HG03196 (cell line): ENCODE data around the gene CLDN25.
A peak's percentile ranks its signal among the peaks of the same experiment; 100 is the strongest.
"Not testable (repeated sequence)": the region's sequence is repeated elsewhere in the genome, so short reads cannot be mapped to it uniquely, and the experiment has no call there.

ENCODE experiments used
- ATAC-seq: cut with Tn5 transposase; IDR thresholded peaks from one replicate; pipeline ENCODE4 v1.9.1; 2021; ENCODE audit not compliant: unreplicated experiment

Gene CLDN25

GRCh38 chr11:113779496-113779895 is at the start of gene CLDN25:
CLDN25 (plus strand) TSS chr11:113779796; CDS start chr11:113779796, 0 bp downstream.
- no peak for ATAC-seq

- ATAC-seq, result no peak
Observed at GRCh38 chr11:113730887-113731726, 48.5 kb upstream of the CLDN25 start.

GRCh38 chr11:113732092-113732491 is 47.5 kb upstream of the CLDN25 start:
- no peak for ATAC-seq

GRCh38 chr11:113736323-113736722 is 43.3 kb upstream of the CLDN25 start:
- ATAC-seq, result no peak

DNA sequence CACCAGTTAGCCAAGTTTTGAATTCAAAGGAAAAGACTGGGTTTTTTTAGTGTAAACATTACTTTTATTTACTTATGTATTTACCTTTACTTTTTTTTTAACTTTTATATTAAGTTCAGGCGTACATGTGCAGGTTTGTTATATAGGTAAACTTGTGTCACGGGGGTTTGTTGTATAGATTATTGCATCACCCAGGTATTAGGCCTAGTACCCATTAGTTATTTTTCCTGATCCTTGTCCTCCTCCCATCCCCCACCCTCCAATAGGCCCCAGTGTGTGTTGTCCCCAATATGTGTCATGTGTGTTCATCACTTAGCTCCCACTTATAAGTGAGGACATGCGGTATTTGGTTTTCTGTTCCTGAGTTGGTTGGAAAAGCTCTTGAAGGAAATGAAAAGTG is 26.7 kb upstream of the CLDN25 start:
- no peak for ATAC-seq

- no peak for ATAC-seq
Observed at GRCh38 chr11:113760241-113760640, 19.4 kb upstream of the CLDN25 start.

- ATAC-seq, result not testable (repeated sequence)
Observed at GRCh38 chr11:113763040-113763439, 16.6 kb upstream of the CLDN25 start.

- no peak for ATAC-seq
Observed at GRCh38 chr11:113764527-113765219, 14.9 kb upstream of the CLDN25 start.

- no peak for ATAC-seq
Observed at GRCh38 chr11:113771964-113772363, 7.6 kb upstream of the CLDN25 start.

GRCh38 chr11:113773092-113773415 is 6.5 kb upstream of the CLDN25 start:
- ATAC-seq, result peak; percentile 11

GRCh38 chr11:113773416-113774173 is 6.0 kb upstream of the CLDN25 start, which contains the start of gene ZW10:
ZW10 (minus strand) TSS chr11:113773692; CDS start chr11:113773666, 26 bp downstream.
- peak; percentile 97 for ATAC-seq

DNA sequence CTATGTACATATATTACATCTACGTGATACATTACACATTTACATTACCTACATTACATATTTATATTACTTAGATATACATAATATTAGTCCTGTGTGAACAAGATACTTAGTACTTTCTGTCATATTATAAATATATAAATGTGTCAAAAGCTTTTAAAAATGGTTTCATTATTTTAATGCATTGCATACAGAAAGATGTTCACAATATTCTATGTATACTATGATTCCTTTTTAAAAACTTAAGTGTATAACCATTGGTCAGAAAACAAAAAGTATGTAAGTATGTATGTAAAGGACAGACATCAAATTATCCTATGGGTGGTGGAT is 5.5 kb upstream of the CLDN25 start:
- no peak for ATAC-seq

- no peak for ATAC-seq
Observed at GRCh38 chr11:113778111-113778910, 1.3 kb upstream of the CLDN25 start.

DNA sequence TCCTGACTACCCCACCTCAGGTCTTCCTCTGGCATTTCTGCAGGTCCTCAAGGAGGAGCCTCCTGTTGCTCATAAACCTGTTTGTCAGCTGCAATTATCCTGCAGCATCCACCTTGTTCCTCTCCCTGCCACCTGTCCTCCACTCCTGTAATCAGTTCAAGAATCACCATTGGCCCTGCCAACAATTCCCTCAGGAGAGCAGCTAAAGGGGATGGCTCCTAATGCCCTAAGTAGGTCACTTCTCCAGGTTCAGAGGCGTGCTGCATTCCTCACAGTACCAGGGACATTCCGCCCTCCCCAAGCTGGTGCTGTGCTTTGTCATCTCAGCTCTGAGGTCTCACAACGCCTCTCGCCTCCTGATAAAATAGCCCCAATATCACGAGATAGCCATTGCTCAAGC is 2.1 kb downstream of the CLDN25 start:
- no peak for ATAC-seq

- no peak for ATAC-seq
Observed at GRCh38 chr11:113782134-113782533, 2.5 kb downstream of the CLDN25 start.

GRCh38 chr11:113789016-113789415 is 9.4 kb downstream of the CLDN25 start:
- not testable (repeated sequence) for ATAC-seq

DNA sequence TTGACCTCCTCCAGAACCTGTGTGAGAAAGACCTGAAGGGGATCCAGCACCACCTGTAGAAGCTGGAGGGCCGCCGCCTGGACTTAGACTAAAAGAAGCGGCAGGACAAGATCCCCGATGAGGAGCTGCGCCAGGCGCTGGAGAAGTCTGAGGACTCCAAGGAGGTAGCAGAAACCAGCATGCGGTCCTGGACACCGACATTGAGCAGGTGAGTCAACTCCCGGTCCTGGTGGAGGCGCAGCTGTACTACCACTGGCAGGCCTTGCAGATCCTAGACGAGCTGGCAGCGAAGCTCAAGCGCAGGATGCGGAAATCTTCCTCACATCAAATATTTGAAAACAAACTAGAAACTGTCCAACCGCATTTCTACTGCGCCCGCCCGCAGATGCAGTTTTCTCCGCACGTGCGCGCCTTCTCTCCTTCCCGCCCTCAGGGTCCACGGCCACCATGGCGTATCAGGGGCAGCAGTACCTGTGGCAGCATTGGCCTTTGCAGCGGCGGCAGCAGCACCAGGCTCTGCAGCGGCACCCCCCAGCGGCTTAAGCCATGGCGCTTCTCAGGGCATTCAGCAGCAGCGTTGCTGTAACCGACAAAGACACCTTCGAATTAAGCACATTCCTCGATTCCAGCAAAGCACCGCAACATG is 10.2 kb downstream of the CLDN25 start:
- ATAC-seq, result no peak

DNA sequence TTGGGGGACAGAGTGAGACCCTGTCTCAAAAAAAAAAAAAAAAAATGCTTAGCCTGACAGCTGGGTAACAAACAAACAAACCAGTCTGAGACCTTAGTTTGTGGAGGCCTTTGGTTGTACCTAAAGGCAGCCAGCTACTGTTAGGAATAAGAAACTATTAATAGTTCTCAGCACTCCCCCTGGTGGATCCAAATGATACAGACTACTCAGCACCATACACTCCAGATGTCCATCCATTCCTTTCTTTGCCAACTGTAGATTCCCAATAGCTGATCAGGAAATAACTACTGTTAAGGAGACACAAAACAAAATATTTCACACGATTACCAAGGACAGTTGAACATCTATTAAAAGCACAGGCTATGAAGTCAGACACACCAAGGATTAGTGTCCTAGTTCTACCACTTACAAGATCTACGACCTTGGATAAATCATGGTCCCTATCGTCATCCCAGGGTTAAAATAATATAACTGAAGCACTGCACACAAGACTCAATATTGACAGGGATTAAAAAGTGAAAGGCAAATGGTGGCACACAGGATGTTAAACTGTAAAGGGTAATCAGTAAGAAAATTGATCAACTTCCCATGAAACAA is 17.2 kb downstream of the CLDN25 start:
- ATAC-seq, result no peak

GRCh38 chr11:113802621-113803020 is 23.0 kb downstream of the CLDN25 start:
- no peak for ATAC-seq

DNA sequence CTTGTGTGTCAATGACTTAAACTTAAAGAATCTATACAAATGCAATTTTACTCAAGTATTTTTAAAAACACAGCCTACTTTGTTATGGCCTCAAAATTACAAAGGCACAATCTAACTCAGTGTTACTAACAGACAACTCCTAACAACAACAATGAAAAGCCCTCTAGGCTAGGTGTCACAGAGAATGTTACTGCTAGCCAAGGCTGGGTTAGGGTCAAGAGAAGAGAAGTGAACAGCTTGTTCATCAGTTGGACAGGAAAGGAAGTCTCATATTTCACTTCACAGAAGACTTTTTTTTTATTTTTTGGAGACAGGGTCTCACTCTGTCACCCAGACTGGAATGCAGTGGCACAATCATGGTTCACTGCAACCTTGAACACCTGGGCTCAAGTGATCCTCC is 26.0 kb downstream of the CLDN25 start:
- ATAC-seq, result no peak
